GM12865 (cell line): ENCODE results near the gene LSM5.

Experiments
- DNase-seq: peaks from one replicate; pipeline ENCODE4 v3.0.0; 2010; ENCODE audit warnings: low read depth
- H3K4me3 ChIP-seq: 2 replicates; pipeline ENCODE4 v1.5.1; 2011; ENCODE audit warnings: mild to moderate bottlenecking, low read depth, low read length, control low read depth
- TF ChIP-seq, protein P1 (sequence below): IDR thresholded peaks from 2 replicates; pipeline ENCODE4 v1.5.1; 2011; ENCODE audit warnings: low read length, control low read depth, low read depth, inconsistent platforms; ENCODE audit not compliant: insufficient read depth; ENCODE audit errors: missing control alignments

The LSM5 gene

DNA sequence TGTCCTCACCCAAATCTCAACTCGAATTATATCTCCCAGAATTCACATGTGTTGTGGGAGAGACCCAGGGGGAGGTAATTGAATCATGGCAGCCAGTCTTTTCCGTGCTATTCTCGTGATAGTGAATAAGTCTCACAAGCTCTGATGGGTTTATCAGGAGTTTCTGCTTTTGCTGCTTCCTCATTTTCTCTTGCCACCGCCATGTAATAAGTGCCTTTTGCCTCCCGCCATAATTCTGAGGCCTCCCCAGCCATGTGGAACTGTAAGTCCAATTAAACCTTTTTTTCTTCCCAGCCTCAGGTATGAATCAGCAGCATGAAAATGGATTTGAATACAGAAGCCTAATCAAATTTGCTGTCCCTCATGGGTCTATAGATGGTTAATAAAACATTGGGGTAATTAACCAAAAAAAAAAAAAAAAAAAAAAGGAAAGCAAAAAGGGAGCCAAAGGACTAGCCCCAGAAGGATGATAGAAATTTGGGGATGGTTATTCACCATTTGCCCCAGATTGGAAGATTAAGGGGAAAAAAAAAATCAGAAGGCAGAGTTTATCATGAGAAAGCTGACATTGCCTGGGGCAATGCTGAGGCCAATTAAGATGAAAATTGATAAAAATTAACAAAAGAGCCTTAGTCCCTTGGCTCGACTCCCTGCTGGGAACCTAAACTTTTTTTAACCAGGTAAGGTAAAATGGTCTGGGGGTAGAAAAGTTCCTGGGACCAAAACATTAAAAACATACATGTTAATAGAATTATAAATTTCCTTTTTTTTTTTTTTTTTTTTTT is 32.8 kb upstream of the LSM5 start:
- TF ChIP-seq, protein P1, sequence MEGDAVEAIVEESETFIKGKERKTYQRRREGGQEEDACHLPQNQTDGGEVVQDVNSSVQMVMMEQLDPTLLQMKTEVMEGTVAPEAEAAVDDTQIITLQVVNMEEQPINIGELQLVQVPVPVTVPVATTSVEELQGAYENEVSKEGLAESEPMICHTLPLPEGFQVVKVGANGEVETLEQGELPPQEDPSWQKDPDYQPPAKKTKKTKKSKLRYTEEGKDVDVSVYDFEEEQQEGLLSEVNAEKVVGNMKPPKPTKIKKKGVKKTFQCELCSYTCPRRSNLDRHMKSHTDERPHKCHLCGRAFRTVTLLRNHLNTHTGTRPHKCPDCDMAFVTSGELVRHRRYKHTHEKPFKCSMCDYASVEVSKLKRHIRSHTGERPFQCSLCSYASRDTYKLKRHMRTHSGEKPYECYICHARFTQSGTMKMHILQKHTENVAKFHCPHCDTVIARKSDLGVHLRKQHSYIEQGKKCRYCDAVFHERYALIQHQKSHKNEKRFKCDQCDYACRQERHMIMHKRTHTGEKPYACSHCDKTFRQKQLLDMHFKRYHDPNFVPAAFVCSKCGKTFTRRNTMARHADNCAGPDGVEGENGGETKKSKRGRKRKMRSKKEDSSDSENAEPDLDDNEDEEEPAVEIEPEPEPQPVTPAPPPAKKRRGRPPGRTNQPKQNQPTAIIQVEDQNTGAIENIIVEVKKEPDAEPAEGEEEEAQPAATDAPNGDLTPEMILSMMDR, result no peak
- no peak for DNase-seq
- no peak overlapping the region for H3K4me3 ChIP-seq

- H3K4me3 ChIP-seq, result no peak overlapping the region
These were observed 29.6 kb upstream of the LSM5 start for GRCh38 chr7:32519763-32520162.

GRCh38 chr7:32518534-32519140 is 28.5 kb upstream of the LSM5 start:
- TF ChIP-seq, protein P1, result no peak
- no peak overlapping the region for H3K4me3 ChIP-seq
- DNase-seq, result no peak

More at GRCh38 chr7:32519763-32520162, 29.6 kb upstream of the LSM5 start:
- DNase-seq, result no peak
- TF ChIP-seq, protein P1, result no peak

DNA sequence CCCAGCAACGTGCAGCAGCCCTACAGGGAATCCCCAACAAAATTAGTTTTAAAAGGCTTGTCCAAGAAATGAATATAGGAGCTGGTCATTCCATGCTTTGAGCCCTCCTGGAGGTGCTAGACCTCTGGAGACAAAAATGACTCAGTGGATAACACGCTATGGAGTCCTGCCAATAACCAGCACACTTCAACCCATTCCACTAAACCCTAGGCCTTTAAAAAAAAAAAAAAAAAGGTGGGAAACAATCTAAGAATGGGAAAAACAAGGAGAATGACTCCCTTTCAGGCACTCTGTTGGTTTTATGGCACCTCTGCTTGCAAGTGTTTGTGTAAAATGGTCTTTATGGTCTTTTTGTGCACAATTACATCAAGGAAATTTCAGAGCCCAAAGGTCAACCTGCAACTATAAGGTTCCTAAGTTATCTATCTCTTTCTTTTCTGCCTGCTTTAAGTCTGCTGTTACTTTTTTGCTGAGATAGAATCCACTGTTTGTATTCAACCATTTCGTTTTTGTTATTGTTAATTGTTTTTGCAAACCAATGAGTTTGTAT is 26.4 kb upstream of the LSM5 start:
- H3K4me3 ChIP-seq, result no peak overlapping the region
- DNase-seq, result no peak
- TF ChIP-seq, protein P1, result no peak

GRCh38 chr7:32515890-32516550 is 25.8 kb upstream of the LSM5 start:
- TF ChIP-seq, protein P1, result no peak
- H3K4me3 ChIP-seq, result no peak overlapping the region
- peak; percentile 60 for DNase-seq

DNA sequence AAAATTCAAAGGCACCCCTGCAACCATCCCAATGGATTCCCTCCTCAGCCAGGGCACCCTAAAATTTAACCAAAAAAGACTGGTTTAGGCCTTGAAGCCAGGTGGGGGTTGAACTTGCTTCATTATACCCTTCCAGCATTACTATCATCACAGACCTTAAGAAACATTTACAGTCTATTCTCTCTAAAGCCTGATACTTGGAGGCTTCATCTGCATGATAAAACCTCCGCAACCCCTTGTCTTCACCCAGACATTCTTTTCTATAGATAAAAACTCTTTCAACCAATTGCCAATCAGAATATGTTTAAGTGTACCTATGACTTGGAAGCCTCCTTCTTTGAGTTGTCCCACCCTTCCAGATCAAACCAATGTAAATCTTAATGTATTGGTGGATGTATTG is 23.0 kb upstream of the LSM5 start:
- DNase-seq, result no peak
- TF ChIP-seq, protein P1, result no peak
- H3K4me3 ChIP-seq, result no peak overlapping the region
